Left ventricle myocardium inferior (tissue), 1 donor: ENCODE measurements around the gene SCN3B. TPM values are rescaled to one million over a fixed set of nuclear protein-coding genes. Genes with fewer than 3 reads are reported as not detected.

ENCODE experiments used
- DNase-seq: peaks from one replicate; pipeline ENCODE4 v3.0.0-alpha.2; 2020
- H3K27ac ChIP-seq: fragments of 200-600 bp; replicated peaks from 2 replicates; pipeline ENCODE4 v1.8.0; 2021
- H3K27me3 ChIP-seq: fragments of 200-600 bp; 2 replicates; pipeline ENCODE4 v1.8.0; 2021; ENCODE audit warnings: low read depth
- H3K36me3 ChIP-seq: fragments of 200-600 bp; 2 replicates; pipeline ENCODE4 v1.8.0; 2021
- H3K4me1 ChIP-seq: fragments of 200-600 bp; 2 replicates; pipeline ENCODE4 v1.8.0; 2021
- H3K4me3 ChIP-seq: fragments of 200-600 bp; 2 replicates; pipeline ENCODE4 v1.8.0; 2021; ENCODE audit warnings: mild to moderate bottlenecking, moderate library complexity
- H3K9me3 ChIP-seq: fragments of 200-600 bp; replicated peaks from 2 replicates; pipeline ENCODE4 v1.8.0; 2021
- CTCF ChIP-seq: fragments of 200-600 bp; IDR thresholded peaks from 2 replicates; pipeline ENCODE4 v1.8.0; 2021; ENCODE audit warnings: antibody characterized with exemption, mild to moderate bottlenecking, borderline replicate concordance
- intact Hi-C: fragments of 100-400 bp; cut with micrococcal nuclease; formaldehyde crosslinking; loops from one replicate; pipeline ENCODE4 v1.11.0; 2022
- total RNA-seq: library from RNA; stranded (reverse); fragmentation: NEBNext Ultra II Directional; extraction: Animal tissue kit (Norgen Biotek cat#: 25700); gene quantifications from one replicate; pipeline ENCODE4 v1.2.1, GENCODE V29; 2021
- donor health status: DM: no; HTN: yes; CAD: no; lungs with severe emphysema.

The SCN3B gene
- total RNA-seq, 1 donor from 2014 or later: 1.9 TPM

GRCh38 chr11:123683428-123684170 is 29.2 kb upstream of the SCN3B start:
- TF ChIP-seq CTCF: no peak
- DNase-seq: no peak
- Histone ChIP-seq H3K36me3 (no peaks in the 10 kb centered on the region), H3K4me1 (no peaks in the 10 kb centered on the region), H3K4me3 (no peak overlapping the region), H3K27ac (no peak overlapping the region), H3K27me3 (peaks cover 15% of the 10 kb centered on the region), H3K9me3 (peaks cover 4% of the 10 kb centered on the region)
- intact Hi-C loops: no loop called here

- Histone ChIP-seq H3K9me3 (peaks cover 4% of the 10 kb centered on the region), H3K4me3 (no peak overlapping the region), H3K36me3 (no peaks in the 10 kb centered on the region), H3K27me3 (peaks cover 14% of the 10 kb centered on the region), H3K4me1 (no peaks in the 10 kb centered on the region), H3K27ac (no peak overlapping the region)
- TF ChIP-seq CTCF: no peak
- intact Hi-C loops: no loop called here
- DNase-seq: no peak
Observed at GRCh38 chr11:123682696-123683410, 28.4 kb upstream of the SCN3B start.

GRCh38 chr11:123681030-123681429 is 26.6 kb upstream of the SCN3B start:
- intact Hi-C loops: no loop called here
- Histone ChIP-seq H3K27me3 (peaks cover 14% of the 10 kb centered on the region), H3K4me1 (no peaks in the 10 kb centered on the region), H3K9me3 (peaks cover 4% of the 10 kb centered on the region), H3K36me3 (no peaks in the 10 kb centered on the region), H3K4me3 (no peak overlapping the region), H3K27ac (no peak overlapping the region)
- no peak for DNase-seq
- TF ChIP-seq CTCF: no peak

GRCh38 chr11:123678246-123678645 is 23.8 kb upstream of the SCN3B start:
- no peak for DNase-seq
- TF ChIP-seq CTCF: no peak
- Histone ChIP-seq H3K36me3 (no peaks in the 10 kb centered on the region), H3K4me3 (no peak overlapping the region), H3K9me3 (peaks cover 4% of the 10 kb centered on the region), H3K27me3 (peaks cover 14% of the 10 kb centered on the region), H3K27ac (no peak overlapping the region), H3K4me1 (no peaks in the 10 kb centered on the region)
- intact Hi-C loops: no loop called here

GRCh38 chr11:123677510-123677909 is 23.1 kb upstream of the SCN3B start:
- peaks cover 4% of the 10 kb centered on the region for H3K9me3 ChIP-seq
- no peak overlapping the region for H3K4me3 ChIP-seq
- intact Hi-C loops: no loop called here
- H3K27ac ChIP-seq: no peak overlapping the region
- no peaks in the 10 kb centered on the region for H3K36me3 ChIP-seq
- H3K4me1 ChIP-seq: no peaks in the 10 kb centered on the region
- no peak for TF ChIP-seq CTCF
- peaks cover 7% of the 10 kb centered on the region for H3K27me3 ChIP-seq
- no peak for DNase-seq
